Smooth muscle cell (in vitro differentiated cells): ENCODE data around the gene CHST3. TPM values are rescaled to one million over a fixed set of nuclear protein-coding genes. Genes with fewer than 3 reads are reported as not detected.

Source experiments
- DNase-seq: peaks from one replicate; lab custom pipeline; 2025; ENCODE audit not compliant: unreplicated experiment; lab: John Stamatoyannopoulos, UW
- H2AFZ ChIP-seq: fragments of 200-600 bp; sonication (generic); 2 replicates; pipeline ENCODE4 v1.6.0; 2016; ENCODE audit warnings: antibody characterized with exemption, low read depth, mild to moderate bottlenecking
- H3F3A ChIP-seq: fragments of 200-600 bp; sonication (generic); 2 replicates; pipeline ENCODE4 v1.6.0; 2017; ENCODE audit warnings: antibody characterized with exemption, low read depth
- H3K27ac ChIP-seq: fragments of 200-600 bp; sonication (generic); 2 replicates; pipeline ENCODE4 v1.5.1; 2016; ENCODE audit warnings: low read depth, mild to moderate bottlenecking
- H3K27me3 ChIP-seq: fragments of 200-600 bp; sonication (generic); 2 replicates; pipeline ENCODE4 v1.6.1; 2016; ENCODE audit warnings: low read depth, mild to moderate bottlenecking
- H3K36me3 ChIP-seq: fragments of 200-600 bp; sonication (generic); 2 replicates; pipeline ENCODE4 v1.5.1; 2016; ENCODE audit warnings: low read depth
- H3K4me1 ChIP-seq: fragments of 200-600 bp; sonication (generic); 2 replicates; pipeline ENCODE4 v1.5.1; 2016; ENCODE audit warnings: low read depth
- H3K4me2 ChIP-seq: fragments of 200-600 bp; sonication (generic); 2 replicates; pipeline ENCODE4 v1.6.0; 2016; ENCODE audit warnings: mild to moderate bottlenecking
- H3K4me3 ChIP-seq: fragments of 200-600 bp; sonication (generic); 2 replicates; pipeline ENCODE4 v1.5.1; 2016; ENCODE audit warnings: mild to moderate bottlenecking
- H3K79me2 ChIP-seq: fragments of 200-600 bp; sonication (generic); 2 replicates; pipeline ENCODE4 v1.6.0; 2016; ENCODE audit warnings: low read depth, mild to moderate bottlenecking
- H3K9ac ChIP-seq: fragments of 200-600 bp; sonication (generic); 2 replicates; pipeline ENCODE4 v1.6.0; 2016; ENCODE audit warnings: low read depth
- H3K9me3 ChIP-seq: fragments of 200-600 bp; sonication (generic); replicated peaks from 2 replicates; pipeline ENCODE4 v1.5.1; 2016; ENCODE audit warnings: low read depth
- H4K20me1 ChIP-seq: fragments of 200-600 bp; sonication (generic); 2 replicates; pipeline ENCODE4 v1.6.0; 2016; ENCODE audit warnings: low read depth
- WGBS: methylation state at CpG from one replicate; pipeline ENCODE4 v1.1.7; 2016; ENCODE audit warnings: low lambda C conversion rate; 5-methylcytosine and 5-hydroxymethylcytosine counted together
- polyA plus RNA-seq: library from polyadenylated mRNA; unstranded; fragments of >200 nt; fragmentation: Nextera tagmentation; extraction: Ambion mirVana; gene quantifications from 2 replicates; pipeline ENCODE4 v1.2.1, GENCODE V29; 2016
- total RNA-seq: library from RNA; depleted of rRNA; stranded (reverse); fragments of >200 nt; gene quantifications from 2 replicates; pipeline ENCODE4 v1.2.3, GENCODE V29; 2014
- TF ChIP-seq, protein P1 (sequence below): fragments of 200-600 bp; sonication (generic); IDR thresholded peaks from 2 replicates; pipeline ENCODE4 v1.5.1; 2017; ENCODE audit warnings: borderline replicate concordance, mild to moderate bottlenecking, antibody characterized with exemption; ENCODE audit not compliant: insufficient read depth, poor library complexity, severe bottlenecking

Gene CHST3
- total and polyA plus RNA-seq, 2 experiments from 2014 or later = 7.0 to 10.6 TPM

DNA sequence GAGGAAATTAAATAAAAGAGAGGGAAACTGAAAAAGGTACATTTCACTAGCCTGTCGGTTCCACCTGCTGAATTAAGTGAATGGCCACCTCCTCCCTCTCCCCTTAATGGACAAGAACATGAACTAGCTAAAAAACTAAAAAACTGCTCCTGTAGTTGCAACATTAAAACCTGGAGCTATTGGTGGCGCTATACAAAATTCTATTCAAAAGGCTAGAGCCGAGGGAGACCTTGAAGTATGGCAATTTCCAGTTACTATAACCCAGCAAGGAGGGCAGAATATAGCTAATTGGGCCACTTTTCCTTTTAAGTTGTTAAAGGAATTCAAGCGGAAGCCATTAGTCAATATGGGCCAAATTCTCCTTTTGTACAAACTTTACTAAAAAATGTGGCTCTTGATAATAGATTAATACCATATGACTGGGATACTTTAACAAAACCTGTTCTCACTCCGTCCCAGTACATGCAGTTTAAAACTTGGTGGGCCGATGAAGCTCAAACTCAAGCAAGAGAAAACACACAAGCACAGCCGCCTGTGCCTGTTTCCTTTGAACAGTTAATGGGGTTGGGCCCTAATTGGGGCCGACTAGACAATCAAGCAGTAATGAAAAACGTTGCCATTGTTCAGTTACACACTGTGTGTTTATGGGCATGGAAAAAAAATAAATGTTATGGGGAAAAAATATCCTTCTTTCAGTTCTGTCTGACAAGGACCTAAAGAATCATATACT, 6.5 kb upstream of the CHST3 start:
- H3K9ac ChIP-seq = no peak overlapping the region
- DNase-seq = no peak
- H3K79me2 ChIP-seq = no peaks in the 10 kb centered on the region
- H3F3A ChIP-seq = peaks cover 6% of the 10 kb centered on the region
- no peak overlapping the region for H3K27ac ChIP-seq
- H3K27me3 ChIP-seq = no peaks in the 10 kb centered on the region
- no peaks in the 10 kb centered on the region for H4K20me1 ChIP-seq
- peaks cover 11% of the 10 kb centered on the region for H3K9me3 ChIP-seq
- H3K4me1 ChIP-seq = no peaks in the 10 kb centered on the region
- H3K4me2 ChIP-seq = no peak overlapping the region
- H2AFZ ChIP-seq = no peak overlapping the region
- H3K4me3 ChIP-seq = no peak overlapping the region
- 73% methylated on average over 9 of the region's 9 CpGs for WGBS
- no peaks in the 10 kb centered on the region for H3K36me3 ChIP-seq
- TF ChIP-seq, protein P1, sequence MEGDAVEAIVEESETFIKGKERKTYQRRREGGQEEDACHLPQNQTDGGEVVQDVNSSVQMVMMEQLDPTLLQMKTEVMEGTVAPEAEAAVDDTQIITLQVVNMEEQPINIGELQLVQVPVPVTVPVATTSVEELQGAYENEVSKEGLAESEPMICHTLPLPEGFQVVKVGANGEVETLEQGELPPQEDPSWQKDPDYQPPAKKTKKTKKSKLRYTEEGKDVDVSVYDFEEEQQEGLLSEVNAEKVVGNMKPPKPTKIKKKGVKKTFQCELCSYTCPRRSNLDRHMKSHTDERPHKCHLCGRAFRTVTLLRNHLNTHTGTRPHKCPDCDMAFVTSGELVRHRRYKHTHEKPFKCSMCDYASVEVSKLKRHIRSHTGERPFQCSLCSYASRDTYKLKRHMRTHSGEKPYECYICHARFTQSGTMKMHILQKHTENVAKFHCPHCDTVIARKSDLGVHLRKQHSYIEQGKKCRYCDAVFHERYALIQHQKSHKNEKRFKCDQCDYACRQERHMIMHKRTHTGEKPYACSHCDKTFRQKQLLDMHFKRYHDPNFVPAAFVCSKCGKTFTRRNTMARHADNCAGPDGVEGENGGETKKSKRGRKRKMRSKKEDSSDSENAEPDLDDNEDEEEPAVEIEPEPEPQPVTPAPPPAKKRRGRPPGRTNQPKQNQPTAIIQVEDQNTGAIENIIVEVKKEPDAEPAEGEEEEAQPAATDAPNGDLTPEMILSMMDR = no peak

DNA sequence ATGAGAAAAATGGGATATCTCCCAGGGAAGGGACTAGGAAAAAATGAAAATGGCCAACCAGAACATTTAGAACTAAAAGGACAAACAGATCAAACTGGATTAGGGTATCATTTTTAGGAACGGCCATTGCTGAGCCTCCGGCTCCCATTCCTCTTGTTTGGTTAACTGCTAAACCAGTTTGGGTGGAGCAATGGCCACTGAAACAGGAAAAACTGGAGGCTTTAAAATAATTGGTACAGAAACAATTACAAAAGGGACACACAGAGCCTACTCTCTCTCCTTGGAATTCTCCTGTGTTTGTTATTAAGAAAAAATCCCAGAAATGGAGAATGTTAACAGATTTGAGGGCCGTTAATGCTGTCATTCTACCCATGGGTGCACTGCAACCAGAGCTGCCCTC, 4.7 kb upstream of the CHST3 start:
- TF ChIP-seq, protein P1 = no peak
- Histone ChIP-seq H4K20me1 (no peaks in the 10 kb centered on the region), H3K36me3 (no peaks in the 10 kb centered on the region), H3F3A (peaks cover 6% of the 10 kb centered on the region), H3K4me1 (no peaks in the 10 kb centered on the region), H3K9ac (no peak overlapping the region), H3K4me3 (no peak overlapping the region), H2AFZ (no peak overlapping the region), H3K9me3 (peaks cover 11% of the 10 kb centered on the region), H3K4me2 (peak overlapping the region; percentile 24), H3K79me2 (no peaks in the 10 kb centered on the region), H3K27me3 (no peaks in the 10 kb centered on the region), H3K27ac (no peak overlapping the region)
- WGBS = 78% methylated on average over 3 of the region's 3 CpGs
- DNase-seq = no peak

DNA sequence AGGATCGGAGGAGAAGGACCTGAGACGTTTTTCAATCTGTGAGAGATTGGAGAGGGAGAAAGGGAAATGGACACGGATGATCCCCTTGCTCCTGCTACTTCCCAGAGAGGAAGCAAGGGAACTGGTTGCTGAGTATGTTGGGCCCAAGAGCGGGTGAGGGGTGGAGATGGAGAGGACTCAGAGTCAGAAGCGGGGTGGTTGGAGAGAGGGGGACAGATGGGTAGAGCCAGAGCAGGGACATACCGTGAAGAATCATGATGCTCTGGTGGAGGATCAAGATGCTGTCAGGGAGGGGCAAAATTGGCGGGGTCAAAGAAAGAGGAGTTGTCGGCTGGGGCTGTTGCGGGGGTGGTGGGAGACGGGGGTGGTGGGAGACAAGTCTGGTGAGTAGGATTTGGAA, 2.4 kb upstream of the CHST3 start:
- no peaks in the 10 kb centered on the region for H3K27me3 ChIP-seq
- no peak overlapping the region for H3K4me3 ChIP-seq
- H3F3A ChIP-seq = peaks cover 6% of the 10 kb centered on the region
- no peaks in the 10 kb centered on the region for H3K9me3 ChIP-seq
- no peaks in the 10 kb centered on the region for H3K36me3 ChIP-seq
- WGBS = 96% methylated on average over 6 of the region's 10 CpGs
- H3K27ac ChIP-seq = no peak overlapping the region
- H2AFZ ChIP-seq = no peak overlapping the region
- H3K9ac ChIP-seq = no peak overlapping the region
- H4K20me1 ChIP-seq = peaks cover 9% of the 10 kb centered on the region
- no peak for DNase-seq
- H3K4me2 ChIP-seq = no peak overlapping the region
- H3K79me2 ChIP-seq = peaks cover 19% of the 10 kb centered on the region
- H3K4me1 ChIP-seq = peaks cover 15% of the 10 kb centered on the region
- TF ChIP-seq, protein P1 = no peak

DNA sequence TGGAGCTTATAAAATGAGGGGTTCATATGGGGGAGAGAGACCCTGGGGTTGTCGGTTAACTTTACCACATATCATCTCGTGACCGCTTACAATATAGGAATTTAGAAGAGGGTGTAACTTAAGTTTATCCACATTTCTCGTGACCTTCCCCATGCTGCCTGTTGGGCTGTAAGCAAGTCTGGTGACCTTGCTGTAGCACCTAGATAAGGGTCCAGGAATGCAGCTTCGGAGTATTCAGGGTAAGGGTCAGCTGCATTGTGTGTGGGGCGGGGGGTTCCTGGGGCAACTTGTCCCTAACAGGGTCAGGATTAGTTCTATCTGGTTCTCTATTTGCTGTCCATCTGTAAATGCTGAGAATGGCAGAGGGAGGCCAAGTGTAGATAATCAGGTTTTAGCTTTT, 1.3 kb upstream of the CHST3 start:
- peaks cover 6% of the 10 kb centered on the region for H3F3A ChIP-seq
- no peaks in the 10 kb centered on the region for H3K27me3 ChIP-seq
- H3K4me2 ChIP-seq = no peak overlapping the region
- H3K27ac ChIP-seq = no peak overlapping the region
- peaks cover 30% of the 10 kb centered on the region for H3K79me2 ChIP-seq
- no peak for DNase-seq
- H3K36me3 ChIP-seq = no peaks in the 10 kb centered on the region
- H4K20me1 ChIP-seq = peaks cover 16% of the 10 kb centered on the region
- no peak overlapping the region for H2AFZ ChIP-seq
- no peaks in the 10 kb centered on the region for H3K9me3 ChIP-seq
- no peak overlapping the region for H3K4me3 ChIP-seq
- H3K9ac ChIP-seq = no peak overlapping the region
- 97% methylated on average over 6 of the region's 6 CpGs for WGBS
- peaks cover 15% of the 10 kb centered on the region for H3K4me1 ChIP-seq
- TF ChIP-seq, protein P1 = no peak
